WTC11 (cell line): Measurements from ENCODE around the gene GNG3. TPM values are rescaled to one million over a fixed set of nuclear protein-coding genes. Genes with fewer than 3 reads are reported as not detected.
A peak's percentile ranks its signal among the peaks of the same experiment; 100 is the strongest.

Experiments used
- ATAC-seq: fragments of 200-7000 bp; cut with Tn5 transposase; 2 replicates; pipeline ENCODE4 v1.10.0; 2021; ENCODE audit warnings: mild to moderate bottlenecking, moderate library complexity
- CTCF ChIA-PET: fragments of 300-600 bp; sonication (Branson Sonifier 250); formaldehyde crosslinking; loops from one replicate; lab custom pipeline; 2021; ENCODE audit warnings: antibody characterized with exemption; lab: Charles Lee
- POLR2A ChIA-PET: fragments of 350-600 bp; sonication (Branson Sonifier 250); formaldehyde crosslinking; loops from one replicate; lab custom pipeline; 2021; ENCODE audit warnings: antibody characterized with exemption; lab: Charles Lee
- DNase-seq: peaks from one replicate; pipeline ENCODE4 v3.0.0; 2021; ENCODE audit warnings: low spot score
- H3K27ac Mint-ChIP-seq: 2 replicates; pipeline ENCODE4 v1.8.0; 2021; ENCODE audit warnings: mixed read lengths
- H3K27me3 Mint-ChIP-seq: 2 replicates; pipeline ENCODE4 v1.8.0; 2021; ENCODE audit warnings: low read depth, mild to moderate bottlenecking, moderate library complexity, mixed read lengths
- H3K36me3 Mint-ChIP-seq: 2 replicates; pipeline ENCODE4 v1.8.0; 2021; ENCODE audit warnings: mixed read lengths
- H3K4me1 Mint-ChIP-seq: 2 replicates; pipeline ENCODE4 v1.8.0; 2022; ENCODE audit warnings: mixed read lengths
- H3K4me3 Mint-ChIP-seq: 2 replicates; pipeline ENCODE4 v1.8.0; 2021; ENCODE audit warnings: mild to moderate bottlenecking, moderate library complexity, mixed read lengths
- H3K9me3 Mint-ChIP-seq: 2 replicates; pipeline ENCODE4 v1.8.0; 2021; ENCODE audit warnings: mixed read lengths
- ESRRA ChIP-seq: sonication (generic); formaldehyde crosslinking; IDR thresholded peaks from 2 replicates; pipeline ENCODE4 v1.8.1; 2022; ENCODE audit warnings: mild to moderate bottlenecking, missing genetic modification reagents, borderline replicate concordance
- GTF2I ChIP-seq: fragments of 250-450 bp; sonication (Bioruptor Pico); conservative IDR thresholded peaks from 2 replicates; pipeline ENCODE4 v1.4.0; 2021; ENCODE audit warnings: mild to moderate bottlenecking
- JAZF1 ChIP-seq: fragments of 250-450 bp; sonication (Bioruptor Pico); IDR thresholded peaks from 2 replicates; pipeline ENCODE4 v1.9.0; 2021; ENCODE audit warnings: moderate library complexity, mild to moderate bottlenecking, inconsistent platforms
- JUN ChIP-seq: sonication (generic); formaldehyde crosslinking; IDR thresholded peaks from 2 replicates; pipeline ENCODE4 v1.8.0; 2023; ENCODE audit warnings: mild to moderate bottlenecking, missing genetic modification reagents
- SMAD3 ChIP-seq: sonication (generic); formaldehyde crosslinking; IDR thresholded peaks from 2 replicates; pipeline ENCODE4 v1.8.0; 2022; ENCODE audit warnings: missing genetic modification reagents, mild to moderate bottlenecking, borderline replicate concordance
- SOX15 ChIP-seq: fragments of 250-450 bp; sonication (Bioruptor Pico); IDR thresholded peaks from 2 replicates; pipeline ENCODE4 v1.9.0; 2021; ENCODE audit warnings: mild to moderate bottlenecking
- SP1 ChIP-seq: sonication (generic); formaldehyde crosslinking; conservative IDR thresholded peaks from 2 replicates; pipeline ENCODE4 v1.8.1; 2022; ENCODE audit warnings: missing genetic modification reagents
- TCF7 ChIP-seq: sonication (generic); formaldehyde crosslinking; IDR thresholded peaks from 2 replicates; pipeline ENCODE4 v1.8.0; 2022; ENCODE audit warnings: mild to moderate bottlenecking, low read depth, missing genetic modification reagents, moderate library complexity
- ZNF232 ChIP-seq: sonication (generic); formaldehyde crosslinking; IDR thresholded peaks from 2 replicates; pipeline ENCODE4 v1.8.0; 2022; ENCODE audit warnings: mild to moderate bottlenecking, missing genetic modification reagents
- ZNF263 ChIP-seq: sonication (generic); formaldehyde crosslinking; IDR thresholded peaks from 2 replicates; pipeline ENCODE4 v1.8.1; 2022; ENCODE audit warnings: low read depth, mild to moderate bottlenecking, moderate library complexity, missing genetic modification reagents
- ZNF416 ChIP-seq: fragments of 250-450 bp; sonication (Bioruptor Pico); IDR thresholded peaks from 2 replicates; pipeline ENCODE4 v1.9.0; 2021; ENCODE audit warnings: mild to moderate bottlenecking, inconsistent platforms
- total RNA-seq: library from RNA; stranded (reverse); gene quantifications from 3 replicates; pipeline ENCODE4 v1.2.3, GENCODE V29; 2021
- TF ChIP-seq, protein P1 (sequence below): sonication (generic); formaldehyde crosslinking; IDR thresholded peaks from 2 replicates; pipeline ENCODE4 v1.8.0; 2022; ENCODE audit warnings: mild to moderate bottlenecking, missing genetic modification reagents
- TF ChIP-seq, protein P2 (sequence below): sonication (generic); formaldehyde crosslinking; IDR thresholded peaks from 2 replicates; pipeline ENCODE4 v1.8.0; 2022; ENCODE audit warnings: mild to moderate bottlenecking, missing genetic modification reagents
- TF ChIP-seq, protein P3 (sequence below): sonication (generic); formaldehyde crosslinking; IDR thresholded peaks from 2 replicates; pipeline ENCODE4 v1.8.1; 2023; ENCODE audit warnings: mild to moderate bottlenecking, moderate library complexity, missing genetic modification reagents
- TF ChIP-seq, protein P4 (sequence below): sonication (generic); formaldehyde crosslinking; IDR thresholded peaks from 2 replicates; pipeline ENCODE4 v1.8.0; 2023; ENCODE audit warnings: mild to moderate bottlenecking, missing genetic modification reagents
- TF ChIP-seq, protein P5 (sequence below): sonication (generic); formaldehyde crosslinking; IDR thresholded peaks from 2 replicates; pipeline ENCODE4 v1.8.1; 2023; ENCODE audit warnings: mild to moderate bottlenecking, missing genetic modification reagents, borderline replicate concordance
- TF ChIP-seq, protein P6 (sequence below): fragments of 250-450 bp; sonication (Bioruptor Pico); IDR thresholded peaks from 2 replicates; pipeline ENCODE4 v1.9.0; 2021; ENCODE audit warnings: moderate library complexity, mild to moderate bottlenecking, inconsistent platforms, borderline replicate concordance
- TF ChIP-seq, protein P7 (sequence below): sonication (generic); formaldehyde crosslinking; IDR thresholded peaks from 2 replicates; pipeline ENCODE4 v1.8.1; 2022; ENCODE audit warnings: low read depth, missing genetic modification reagents, borderline replicate concordance
- TF ChIP-seq, protein P8 (sequence below): fragments of 250-450 bp; sonication (Bioruptor Pico); IDR thresholded peaks from 2 replicates; pipeline ENCODE4 v1.9.0; 2021; ENCODE audit warnings: mild to moderate bottlenecking

The GNG3 gene
- total RNA-seq, 1 experiment from 2014 or later: 6.0 TPM

DNA sequence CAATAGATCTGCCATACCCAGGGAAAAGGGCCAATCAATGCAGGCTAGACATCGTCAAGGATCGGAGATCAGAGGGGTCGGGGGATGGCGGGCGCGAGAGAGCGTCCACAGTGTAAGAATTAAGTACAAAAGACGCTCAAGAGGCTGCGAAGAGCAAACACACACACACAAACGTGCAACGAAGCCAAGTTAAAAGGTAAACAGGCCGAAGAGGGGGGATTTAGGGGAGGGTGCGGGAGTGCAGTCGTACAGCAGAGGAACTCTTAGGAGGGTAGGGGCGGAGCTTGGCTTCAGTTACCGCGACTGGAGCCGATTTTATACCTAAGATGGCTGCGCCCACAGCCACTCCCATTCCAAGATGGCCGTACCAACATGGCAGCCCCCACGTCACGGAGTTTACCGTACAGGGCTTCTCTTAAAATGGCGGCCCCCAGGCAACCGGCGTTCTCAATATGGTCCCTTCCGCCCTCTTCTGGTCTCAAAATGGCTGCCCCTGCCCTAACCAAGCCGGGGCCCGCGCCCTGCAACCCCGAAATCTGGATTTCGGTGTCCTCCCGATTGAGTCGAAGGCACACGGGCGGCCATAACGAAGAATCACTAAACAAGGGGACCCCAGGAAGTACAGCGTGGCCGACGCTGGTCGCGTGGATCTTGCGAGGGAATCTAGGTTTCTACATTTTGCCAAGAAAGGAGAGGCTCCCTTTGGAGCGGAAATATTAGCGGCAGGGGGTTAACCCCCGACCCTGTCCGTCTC, 1.9 kb downstream of the GNG3 start:
- ChIA-PET POLR2A (interaction anchor here (0.6 to 6.0 kb wide), 15 partner anchors 18 to 321 kb away, joined by 3 to 35 read pairs (median 7); partner anchors contain the start of genes C11orf98, CSKMT, EEF1G and HNRNPUL2), CTCF (interaction anchor here (0.6 to 4.0 kb wide), 12 partner anchors 15 to 285 kb away, joined by 3 to 24 read pairs (median 3); partner anchors contain the start of genes C11orf98, CSKMT, HNRNPUL2 and STX5)
- Mint-ChIP-seq H3K36me3 (peaks cover 38% of the 10 kb centered on the region), H3K9me3 (no peaks in the 10 kb centered on the region), H3K27ac (peak overlapping the region; percentile 100), H3K4me1 (peaks cover 46% of the 10 kb centered on the region), H3K27me3 (no peaks in the 10 kb centered on the region; the same call in 1 of the 2 replicates), H3K4me3 (peak overlapping the region; percentile 92)
- peak; percentile 51 for ATAC-seq
- DNase-seq: peak; percentile 96
- TF ChIP-seq, protein P1, sequence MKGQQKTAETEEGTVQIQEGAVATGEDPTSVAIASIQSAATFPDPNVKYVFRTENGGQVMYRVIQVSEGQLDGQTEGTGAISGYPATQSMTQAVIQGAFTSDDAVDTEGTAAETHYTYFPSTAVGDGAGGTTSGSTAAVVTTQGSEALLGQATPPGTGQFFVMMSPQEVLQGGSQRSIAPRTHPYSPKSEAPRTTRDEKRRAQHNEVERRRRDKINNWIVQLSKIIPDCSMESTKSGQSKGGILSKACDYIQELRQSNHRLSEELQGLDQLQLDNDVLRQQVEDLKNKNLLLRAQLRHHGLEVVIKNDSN (CRISPR knock-in tag): no peak
- TF ChIP-seq, protein P2, sequence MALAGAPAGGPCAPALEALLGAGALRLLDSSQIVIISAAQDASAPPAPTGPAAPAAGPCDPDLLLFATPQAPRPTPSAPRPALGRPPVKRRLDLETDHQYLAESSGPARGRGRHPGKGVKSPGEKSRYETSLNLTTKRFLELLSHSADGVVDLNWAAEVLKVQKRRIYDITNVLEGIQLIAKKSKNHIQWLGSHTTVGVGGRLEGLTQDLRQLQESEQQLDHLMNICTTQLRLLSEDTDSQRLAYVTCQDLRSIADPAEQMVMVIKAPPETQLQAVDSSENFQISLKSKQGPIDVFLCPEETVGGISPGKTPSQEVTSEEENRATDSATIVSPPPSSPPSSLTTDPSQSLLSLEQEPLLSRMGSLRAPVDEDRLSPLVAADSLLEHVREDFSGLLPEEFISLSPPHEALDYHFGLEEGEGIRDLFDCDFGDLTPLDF (CRISPR knock-in tag): no peak
- TF ChIP-seq, protein P3, sequence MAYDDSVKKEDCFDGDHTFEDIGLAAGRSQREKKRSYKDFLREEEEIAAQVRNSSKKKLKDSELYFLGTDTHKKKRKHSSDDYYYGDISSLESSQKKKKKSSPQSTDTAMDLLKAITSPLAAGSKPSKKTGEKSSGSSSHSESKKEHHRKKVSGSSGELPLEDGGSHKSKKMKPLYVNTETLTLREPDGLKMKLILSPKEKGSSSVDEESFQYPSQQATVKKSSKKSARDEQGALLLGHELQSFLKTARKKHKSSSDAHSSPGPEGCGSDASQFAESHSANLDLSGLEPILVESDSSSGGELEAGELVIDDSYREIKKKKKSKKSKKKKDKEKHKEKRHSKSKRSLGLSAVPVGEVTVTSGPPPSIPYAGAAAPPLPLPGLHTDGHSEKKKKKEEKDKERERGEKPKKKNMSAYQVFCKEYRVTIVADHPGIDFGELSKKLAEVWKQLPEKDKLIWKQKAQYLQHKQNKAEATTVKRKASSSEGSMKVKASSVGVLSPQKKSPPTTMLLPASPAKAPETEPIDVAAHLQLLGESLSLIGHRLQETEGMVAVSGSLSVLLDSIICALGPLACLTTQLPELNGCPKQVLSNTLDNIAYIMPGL (CRISPR knock-in tag): peak; percentile 85
- TF ChIP-seq, protein P4, sequence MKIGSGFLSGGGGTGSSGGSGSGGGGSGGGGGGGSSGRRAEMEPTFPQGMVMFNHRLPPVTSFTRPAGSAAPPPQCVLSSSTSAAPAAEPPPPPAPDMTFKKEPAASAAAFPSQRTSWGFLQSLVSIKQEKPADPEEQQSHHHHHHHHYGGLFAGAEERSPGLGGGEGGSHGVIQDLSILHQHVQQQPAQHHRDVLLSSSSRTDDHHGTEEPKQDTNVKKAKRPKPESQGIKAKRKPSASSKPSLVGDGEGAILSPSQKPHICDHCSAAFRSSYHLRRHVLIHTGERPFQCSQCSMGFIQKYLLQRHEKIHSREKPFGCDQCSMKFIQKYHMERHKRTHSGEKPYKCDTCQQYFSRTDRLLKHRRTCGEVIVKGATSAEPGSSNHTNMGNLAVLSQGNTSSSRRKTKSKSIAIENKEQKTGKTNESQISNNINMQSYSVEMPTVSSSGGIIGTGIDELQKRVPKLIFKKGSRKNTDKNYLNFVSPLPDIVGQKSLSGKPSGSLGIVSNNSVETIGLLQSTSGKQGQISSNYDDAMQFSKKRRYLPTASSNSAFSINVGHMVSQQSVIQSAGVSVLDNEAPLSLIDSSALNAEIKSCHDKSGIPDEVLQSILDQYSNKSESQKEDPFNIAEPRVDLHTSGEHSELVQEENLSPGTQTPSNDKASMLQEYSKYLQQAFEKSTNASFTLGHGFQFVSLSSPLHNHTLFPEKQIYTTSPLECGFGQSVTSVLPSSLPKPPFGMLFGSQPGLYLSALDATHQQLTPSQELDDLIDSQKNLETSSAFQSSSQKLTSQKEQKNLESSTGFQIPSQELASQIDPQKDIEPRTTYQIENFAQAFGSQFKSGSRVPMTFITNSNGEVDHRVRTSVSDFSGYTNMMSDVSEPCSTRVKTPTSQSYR: no peak
- TF ChIP-seq, protein P5, sequence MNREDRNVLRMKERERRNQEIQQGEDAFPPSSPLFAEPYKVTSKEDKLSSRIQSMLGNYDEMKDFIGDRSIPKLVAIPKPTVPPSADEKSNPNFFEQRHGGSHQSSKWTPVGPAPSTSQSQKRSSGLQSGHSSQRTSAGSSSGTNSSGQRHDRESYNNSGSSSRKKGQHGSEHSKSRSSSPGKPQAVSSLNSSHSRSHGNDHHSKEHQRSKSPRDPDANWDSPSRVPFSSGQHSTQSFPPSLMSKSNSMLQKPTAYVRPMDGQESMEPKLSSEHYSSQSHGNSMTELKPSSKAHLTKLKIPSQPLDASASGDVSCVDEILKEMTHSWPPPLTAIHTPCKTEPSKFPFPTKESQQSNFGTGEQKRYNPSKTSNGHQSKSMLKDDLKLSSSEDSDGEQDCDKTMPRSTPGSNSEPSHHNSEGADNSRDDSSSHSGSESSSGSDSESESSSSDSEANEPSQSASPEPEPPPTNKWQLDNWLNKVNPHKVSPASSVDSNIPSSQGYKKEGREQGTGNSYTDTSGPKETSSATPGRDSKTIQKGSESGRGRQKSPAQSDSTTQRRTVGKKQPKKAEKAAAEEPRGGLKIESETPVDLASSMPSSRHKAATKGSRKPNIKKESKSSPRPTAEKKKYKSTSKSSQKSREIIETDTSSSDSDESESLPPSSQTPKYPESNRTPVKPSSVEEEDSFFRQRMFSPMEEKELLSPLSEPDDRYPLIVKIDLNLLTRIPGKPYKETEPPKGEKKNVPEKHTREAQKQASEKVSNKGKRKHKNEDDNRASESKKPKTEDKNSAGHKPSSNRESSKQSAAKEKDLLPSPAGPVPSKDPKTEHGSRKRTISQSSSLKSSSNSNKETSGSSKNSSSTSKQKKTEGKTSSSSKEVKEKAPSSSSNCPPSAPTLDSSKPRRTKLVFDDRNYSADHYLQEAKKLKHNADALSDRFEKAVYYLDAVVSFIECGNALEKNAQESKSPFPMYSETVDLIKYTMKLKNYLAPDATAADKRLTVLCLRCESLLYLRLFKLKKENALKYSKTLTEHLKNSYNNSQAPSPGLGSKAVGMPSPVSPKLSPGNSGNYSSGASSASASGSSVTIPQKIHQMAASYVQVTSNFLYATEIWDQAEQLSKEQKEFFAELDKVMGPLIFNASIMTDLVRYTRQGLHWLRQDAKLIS (CRISPR knock-in tag): no peak
- TF ChIP-seq ZNF232 (CRISPR knock-in tag): peak; percentile 71
- no peak for TF ChIP-seq ZNF416
- no peak for TF ChIP-seq JUN (CRISPR knock-in tag)
- no peak for TF ChIP-seq JAZF1
- TF ChIP-seq, protein P6, sequence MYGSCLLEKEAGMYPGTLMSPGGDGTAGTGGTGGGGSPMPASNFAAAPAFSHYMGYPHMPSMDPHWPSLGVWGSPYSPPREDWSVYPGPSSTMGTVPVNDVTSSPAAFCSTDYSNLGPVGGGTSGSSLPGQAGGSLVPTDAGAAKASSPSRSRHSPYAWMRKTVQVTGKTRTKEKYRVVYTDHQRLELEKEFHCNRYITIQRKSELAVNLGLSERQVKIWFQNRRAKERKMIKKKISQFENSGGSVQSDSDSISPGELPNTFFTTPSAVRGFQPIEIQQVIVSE (CRISPR knock-in tag): no peak
- TF ChIP-seq TCF7 (CRISPR knock-in tag): no peak
- TF ChIP-seq ESRRA (CRISPR knock-in tag): peak; percentile 55; the same call in 1 of the 2 replicates
- TF ChIP-seq, protein P7, sequence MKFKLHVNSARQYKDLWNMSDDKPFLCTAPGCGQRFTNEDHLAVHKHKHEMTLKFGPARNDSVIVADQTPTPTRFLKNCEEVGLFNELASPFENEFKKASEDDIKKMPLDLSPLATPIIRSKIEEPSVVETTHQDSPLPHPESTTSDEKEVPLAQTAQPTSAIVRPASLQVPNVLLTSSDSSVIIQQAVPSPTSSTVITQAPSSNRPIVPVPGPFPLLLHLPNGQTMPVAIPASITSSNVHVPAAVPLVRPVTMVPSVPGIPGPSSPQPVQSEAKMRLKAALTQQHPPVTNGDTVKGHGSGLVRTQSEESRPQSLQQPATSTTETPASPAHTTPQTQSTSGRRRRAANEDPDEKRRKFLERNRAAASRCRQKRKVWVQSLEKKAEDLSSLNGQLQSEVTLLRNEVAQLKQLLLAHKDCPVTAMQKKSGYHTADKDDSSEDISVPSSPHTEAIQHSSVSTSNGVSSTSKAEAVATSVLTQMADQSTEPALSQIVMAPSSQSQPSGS (CRISPR knock-in tag): no peak
- no peak for TF ChIP-seq GTF2I (CRISPR knock-in tag)
- no peak for TF ChIP-seq ZNF263 (CRISPR knock-in tag)
- TF ChIP-seq SOX15 (CRISPR knock-in tag): no peak
- TF ChIP-seq SMAD3 (CRISPR knock-in tag): 0 out of 2 replicates have a peak, but pooled peaks have one; percentile 56
- TF ChIP-seq SP1 (CRISPR knock-in tag): peak; percentile 68
- TF ChIP-seq, protein P8, sequence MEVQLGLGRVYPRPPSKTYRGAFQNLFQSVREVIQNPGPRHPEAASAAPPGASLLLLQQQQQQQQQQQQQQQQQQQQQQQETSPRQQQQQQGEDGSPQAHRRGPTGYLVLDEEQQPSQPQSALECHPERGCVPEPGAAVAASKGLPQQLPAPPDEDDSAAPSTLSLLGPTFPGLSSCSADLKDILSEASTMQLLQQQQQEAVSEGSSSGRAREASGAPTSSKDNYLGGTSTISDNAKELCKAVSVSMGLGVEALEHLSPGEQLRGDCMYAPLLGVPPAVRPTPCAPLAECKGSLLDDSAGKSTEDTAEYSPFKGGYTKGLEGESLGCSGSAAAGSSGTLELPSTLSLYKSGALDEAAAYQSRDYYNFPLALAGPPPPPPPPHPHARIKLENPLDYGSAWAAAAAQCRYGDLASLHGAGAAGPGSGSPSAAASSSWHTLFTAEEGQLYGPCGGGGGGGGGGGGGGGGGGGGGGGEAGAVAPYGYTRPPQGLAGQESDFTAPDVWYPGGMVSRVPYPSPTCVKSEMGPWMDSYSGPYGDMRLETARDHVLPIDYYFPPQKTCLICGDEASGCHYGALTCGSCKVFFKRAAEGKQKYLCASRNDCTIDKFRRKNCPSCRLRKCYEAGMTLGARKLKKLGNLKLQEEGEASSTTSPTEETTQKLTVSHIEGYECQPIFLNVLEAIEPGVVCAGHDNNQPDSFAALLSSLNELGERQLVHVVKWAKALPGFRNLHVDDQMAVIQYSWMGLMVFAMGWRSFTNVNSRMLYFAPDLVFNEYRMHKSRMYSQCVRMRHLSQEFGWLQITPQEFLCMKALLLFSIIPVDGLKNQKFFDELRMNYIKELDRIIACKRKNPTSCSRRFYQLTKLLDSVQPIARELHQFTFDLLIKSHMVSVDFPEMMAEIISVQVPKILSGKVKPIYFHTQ (CRISPR knock-in tag): no peak; the same call in 1 of the 2 replicates
